K562 (cell line): Measurements from ENCODE around the gene DNAH17. TPM values are rescaled to one million over a fixed set of nuclear protein-coding genes. Genes with fewer than 3 reads are reported as not detected.

ENCODE experiments used
- ATAC-seq: fragments of 200-7000 bp; cut with Tn5 transposase; 3 replicates; pipeline ENCODE4 v1.9.1; 2020; ENCODE audit warnings: moderate library complexity
- BruUV-seq: library from RNA; stranded (reverse); fragments of 400-500 nt; replicated peaks from 2 replicates; lab custom pipeline; 2021; lab: Mats Ljungman, UMichigan
- CTCF ChIA-PET: fragments of 300-600 bp; formaldehyde crosslinking; extraction: SDS; loops from one replicate; lab custom pipeline; 2021; ENCODE audit warnings: low intra/inter-chr PET ratio; lab: Yijun Ruan, JAX
- POLR2A ChIA-PET: fragments of 300-600, 350-650 bp; sonication (Branson Sonifier 250); formaldehyde crosslinking; extraction: SDS; loops from one replicate; lab custom pipeline; 2021; ENCODE audit warnings: antibody characterized with exemption, inconsistent platforms; lab: Yijun Ruan, JAX
- DNase-seq, 4 experiments: peaks; one replicate each; pipeline versions ENCODE4 v3.0.0 to v3.0.0-alpha.2; 2011 to 2018; ENCODE audit warnings: low spot score in 3 of 4, mixed read lengths in 3 of 4; ENCODE audit errors: extremely low read depth in 1 of 4
- FAIRE-seq: peaks from 2 replicates; lab custom pipeline; 2011; peaks lifted over from hg19 to GRCh38; lab: Jason Lieb, UNC
- H2AFZ ChIP-seq: 2 replicates; pipeline ENCODE4 v1.6.0; 2011; ENCODE audit warnings: low read depth, low read length, control low read depth, inconsistent platforms
- H3K27ac ChIP-seq: fragments of 200-600 bp; 3 replicates; pipeline ENCODE4 v1.8.0; 2011; ENCODE audit warnings: low read depth, mild to moderate bottlenecking, control low read depth, inconsistent platforms, low read length, moderate library complexity, mixed read lengths; ENCODE audit errors: extremely low read depth
- H3K27me3 ChIP-seq, 2 experiments: fragments of 300-600 bp in 1 of 2; 2 replicates in 1 of 2; 3 replicates in 1 of 2; pipeline versions ENCODE4 v1.6.0 to v1.8.0; 2011; ENCODE audit warnings: inconsistent platforms in 2 of 2, low read length in 2 of 2, mild to moderate bottlenecking in 1 of 2, mixed read lengths in 1 of 2, moderate library complexity in 1 of 2; ENCODE audit not compliant: control insufficient read depth in 2 of 2, insufficient read depth in 2 of 2
- H3K36me3 ChIP-seq: fragments of 300-600 bp; 3 replicates; pipeline ENCODE4 v1.8.0; 2011; ENCODE audit warnings: mild to moderate bottlenecking, low read length, inconsistent platforms; ENCODE audit not compliant: control insufficient read depth, insufficient read depth
- H3K4me1 ChIP-seq, 2 experiments: fragments of 200-600 bp in 1 of 2; replicated peaks in 1 of 2; 2 replicates in 1 of 2; 3 replicates in 1 of 2; pipeline versions ENCODE4 v1.5.1 to v1.8.0; 2011; ENCODE audit warnings: inconsistent platforms in 2 of 2, low read length in 2 of 2, mild to moderate bottlenecking in 1 of 2, mixed read lengths in 1 of 2, moderate library complexity in 1 of 2; ENCODE audit not compliant: control insufficient read depth in 2 of 2, insufficient read depth in 2 of 2
- H3K4me2 ChIP-seq: 2 replicates; pipeline ENCODE4 v1.6.1; 2011; ENCODE audit warnings: low read length, control low read depth, inconsistent platforms, mixed read lengths; ENCODE audit not compliant: insufficient read depth
- H3K4me3 ChIP-seq: fragments of 200-600 bp; sonication (generic), shearing (Covaris generic); 2 replicates; pipeline ENCODE4 v1.5.1; 2016; ENCODE audit warnings: control low read depth, inconsistent platforms
- H3K79me2 ChIP-seq: fragments of 200-600 bp; 3 replicates; pipeline ENCODE4 v1.8.0; 2011; ENCODE audit warnings: low read length, inconsistent platforms; ENCODE audit not compliant: control insufficient read depth, insufficient read depth
- H3K9ac ChIP-seq, 2 experiments: 2 replicates each; pipeline versions ENCODE4 v1.6.0 to v1.6.1; 2011; ENCODE audit warnings: low read depth in 2 of 2, low read length in 2 of 2, control low read depth in 1 of 2, inconsistent platforms in 1 of 2, mild to moderate bottlenecking in 1 of 2, mixed read lengths in 1 of 2; ENCODE audit not compliant: insufficient read depth in 1 of 2
- H3K9me1 ChIP-seq: one replicate; pipeline ENCODE4 v1.6.0; 2011; ENCODE audit warnings: inconsistent platforms, mild to moderate bottlenecking, low read length, moderate library complexity; ENCODE audit not compliant: control insufficient read depth, insufficient read depth
- H3K9me3 ChIP-seq: replicated peaks from 2 replicates; pipeline ENCODE4 v1.5.1; 2011; ENCODE audit warnings: low read depth, low read length, inconsistent platforms; ENCODE audit not compliant: control insufficient read depth, insufficient read depth
- H4K20me1 ChIP-seq: replicated peaks from 2 replicates; pipeline ENCODE4 v1.6.1; 2011; ENCODE audit warnings: low read length, inconsistent platforms, mixed read lengths; ENCODE audit not compliant: control insufficient read depth, insufficient read depth
- CC2D1A ChIP-seq: fragments of 450-650 bp; IDR thresholded peaks from 2 replicates; pipeline ENCODE4 v1.6.1; 2017; ENCODE audit warnings: mild to moderate bottlenecking
- CXXC5 ChIP-seq: fragments of 250-450 bp; sonication (Bioruptor Pico); IDR thresholded peaks from 2 replicates; pipeline ENCODE4 v1.8.0; 2022; ENCODE audit warnings: inconsistent platforms, mild to moderate bottlenecking, moderate library complexity
- ETS2 ChIP-seq: IDR thresholded peaks from 2 replicates; pipeline ENCODE4 v1.6.1; 2016; ENCODE audit warnings: borderline replicate concordance, missing genetic modification characterization, mild to moderate bottlenecking, moderate library complexity, missing compliant biosample characterization; ENCODE audit not compliant: poor library complexity, severe bottlenecking
- JUND ChIP-seq, 2 experiments: IDR thresholded peaks; 2 replicates in 1 of 2; 3 replicates in 1 of 2; pipeline ENCODE4 v1.6.1; 2011; ENCODE audit warnings: borderline replicate concordance in 2 of 2, low read depth in 2 of 2, low read length in 2 of 2, improper control_type of control experiment in 1 of 2, missing biosample characterization in 1 of 2, missing genetic modification characterization in 1 of 2, missing genetic modification reagents in 1 of 2
- MAX ChIP-seq: sonication (generic); formaldehyde crosslinking; IDR thresholded peaks from 2 replicates; pipeline ENCODE4 v1.9.0; 2022; ENCODE audit warnings: mild to moderate bottlenecking, missing genetic modification reagents
- MTF1 ChIP-seq: fragments of 250-450 bp; sonication (Bioruptor Pico); IDR thresholded peaks from 2 replicates; pipeline ENCODE4 v1.9.0; 2021; ENCODE audit warnings: moderate library complexity, mild to moderate bottlenecking, inconsistent platforms, borderline replicate concordance
- NFATC3 ChIP-seq: fragments of 450-650 bp; IDR thresholded peaks from 2 replicates; pipeline ENCODE4 v1.6.1; 2017; ENCODE audit warnings: mild to moderate bottlenecking
- SLC30A9 ChIP-seq: fragments of 250-450 bp; sonication (Bioruptor Pico); IDR thresholded peaks from 2 replicates; pipeline ENCODE4 v1.8.0; 2022; ENCODE audit warnings: mild to moderate bottlenecking, moderate library complexity
- ZNF395 ChIP-seq: fragments of 200-800 bp; sonication (Bioruptor generic); IDR thresholded peaks from 2 replicates; pipeline ENCODE4 v1.6.1; 2017; ENCODE audit warnings: missing genetic modification characterization, missing compliant biosample characterization
- ZNF436 ChIP-seq: fragments of 250-450, 450-650 bp; sonication (Bioruptor Pico); formaldehyde crosslinking; IDR thresholded peaks from 2 replicates; pipeline ENCODE4 v1.7.0; 2020; ENCODE audit warnings: mild to moderate bottlenecking
- ZNF785 ChIP-seq: fragments of 250-450 bp; sonication (Bioruptor Pico); IDR thresholded peaks from 2 replicates; pipeline ENCODE4 v1.4.0; 2020; ENCODE audit warnings: mild to moderate bottlenecking
- WGBS: fragments of 100-300 bp; shearing (Covaris generic); methylation state at CpG from one replicate; pipeline ENCODE4 v1.1.6; 2016; ENCODE audit warnings: low coverage, mixed read lengths; ENCODE audit not compliant: insufficient coverage; ENCODE audit errors: missing lambda C conversion rate; 5-methylcytosine and 5-hydroxymethylcytosine counted together
- in situ Hi-C: fragments of 300-500 bp; cut with MboI; formaldehyde crosslinking; loops from 4 replicates; pipeline ENCODE4 v1.15.0; 2018; ENCODE audit warnings: inconsistent platforms, mixed read lengths
- intact Hi-C: fragments of 100-400 bp; cut with micrococcal nuclease; formaldehyde crosslinking; loops from 2 replicates; pipeline ENCODE4 v1.14.2; 2022
- polyA plus RNA-seq, 8 experiments: library from polyadenylated mRNA; depleted of rRNA in 4 of 8; stranded (reverse) in 5 of 8; unstranded in 3 of 8; fragments of >200 nt; fragmentation: Nextera tagmentation in 2 of 8; fragmentation: Illumina TruSeq in 1 of 8; extraction: Ambion mirVana in 2 of 8; extraction: Trizol in 1 of 8; gene quantifications; 2 replicates each; pipeline versions ENCODE4 v1.2.1 to v1.2.3, GENCODE V29; 2011 to 2014; ENCODE audit warnings: inconsistent platforms in 1 of 8, missing spikeins in 1 of 8
- total RNA-seq, 7 experiments: library from RNA; depleted of rRNA in 6 of 7; stranded (reverse); fragments of >200 nt in 6 of 7; fragmentation: Illumina TruSeq in 2 of 7; extraction: Trizol in 2 of 7; gene quantifications; 2 replicates each; pipeline versions ENCODE4 v1.2.1 to v1.2.3, GENCODE V29; 2011 to 2021; ENCODE audit warnings: low replicate concordance in 1 of 7
- TF ChIP-seq, protein P1 (sequence below): fragments of 250-450 bp; sonication (Bioruptor Pico); IDR thresholded peaks from 2 replicates; pipeline ENCODE4 v1.9.0; 2021; ENCODE audit warnings: mild to moderate bottlenecking
- TF ChIP-seq, protein P2 (sequence below): fragments of 450-650 bp; formaldehyde crosslinking; IDR thresholded peaks from 2 replicates; pipeline ENCODE4 v1.4.0; 2020; ENCODE audit warnings: mild to moderate bottlenecking, mixed read lengths
- TF ChIP-seq, protein P3 (sequence below), 2 experiments: fragments of 200-800 bp in 1 of 2; sonication (Bioruptor generic) in 1 of 2; sonication (generic) in 1 of 2; formaldehyde crosslinking in 1 of 2; IDR thresholded peaks in 1 of 2; conservative IDR thresholded peaks in 1 of 2; 2 replicates each; pipeline versions ENCODE4 v1.5.0 to v1.6.1; 2016 to 2020; ENCODE audit warnings: missing compliant biosample characterization in 1 of 2, missing genetic modification characterization in 1 of 2, missing genetic modification reagents in 1 of 2

DNAH17 gene
- total and polyA plus RNA-seq, 9 of the 15 experiments (the other 6 are each of a cell fraction or from before 2014, with no cell fraction given), result under 0.01 to 0.06 (median 0.03) TPM; not detected in 5

GRCh38 chr17:78500806-78501205 is 76.4 kb downstream of the DNAH17 start (continued):
- TF ChIP-seq ZNF785 (CRISPR knock-in tag) (no peak), ZNF436 (no peak), MTF1 (no peak)
- TF ChIP-seq, all 486 proteins: peak for 0

DNA sequence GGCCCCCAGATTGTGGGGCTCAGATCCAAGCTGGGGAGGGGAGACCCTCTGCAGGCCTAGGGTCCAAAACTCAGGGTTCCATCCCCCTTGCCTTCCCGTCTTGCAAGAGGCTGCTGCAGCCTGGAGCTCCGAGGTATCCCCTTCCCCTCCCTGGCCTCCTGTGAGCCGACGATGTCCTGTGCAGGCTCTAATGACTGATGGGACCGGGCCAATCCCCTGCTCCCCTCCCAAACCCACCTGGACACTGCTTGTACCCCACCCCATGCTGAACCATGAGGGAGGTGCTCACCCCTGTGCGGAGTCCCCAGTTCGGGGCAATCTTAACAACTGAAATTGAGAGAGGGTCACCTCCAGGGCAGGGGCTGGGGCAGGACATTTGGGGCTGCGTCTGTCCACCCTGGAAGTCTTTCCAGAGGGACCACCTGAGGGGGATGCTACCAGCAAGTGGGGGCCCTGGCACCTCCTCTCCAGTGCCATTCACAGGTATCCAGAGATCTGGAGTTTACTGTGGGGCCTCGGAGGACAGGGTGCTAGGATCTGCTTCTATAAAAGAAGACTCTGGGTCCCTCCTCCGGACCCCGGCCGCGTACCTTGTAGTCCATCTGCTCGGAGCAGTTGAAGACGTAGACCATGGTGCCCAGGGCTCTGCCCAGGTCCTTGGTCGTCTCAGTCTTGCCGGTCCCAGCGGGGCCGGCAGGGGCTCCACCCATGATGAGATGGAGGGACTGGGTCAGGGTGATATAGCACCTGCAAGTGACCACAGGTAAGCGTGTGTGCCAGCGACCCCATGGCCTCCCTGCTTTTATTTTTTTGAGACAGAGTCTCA is 77.3 kb downstream of the DNAH17 start:
- peaks cover 0 to 3% of the 10 kb centered on the region in 2 experiments; a peak in 1 of 5 replicates for H3K4me1 ChIP-seq
- no peaks in the 10 kb centered on the region; the same call in 1 of the 2 replicates for H4K20me1 ChIP-seq
- H3K27me3 ChIP-seq, result peaks cover 45 to 74% of the 10 kb centered on the region in 2 experiments
- POLR2A ChIA-PET, result no interaction called here
- in situ Hi-C loops, result no loop called here
- no peak overlapping the region for H2AFZ ChIP-seq
- 6% methylated on average over 21 of the region's 21 CpGs for WGBS
- H3K4me3 ChIP-seq, result no peak overlapping the region
- no peak overlapping the region for H3K27ac ChIP-seq
- no peaks in the 10 kb centered on the region for H3K9me1 ChIP-seq
- no peaks in the 10 kb centered on the region for H3K36me3 ChIP-seq
- no peaks in the 10 kb centered on the region for H3K9me3 ChIP-seq
- no peak overlapping the region for H3K9ac ChIP-seq
- CTCF ChIA-PET, result no interaction called here
- ATAC-seq, result no peak
- DNase-seq, result no peak
- intact Hi-C loops, result loop anchor here (5.0 kb wide), 1 partner anchor 207 kb away; no protein-coding TSS in a partner anchor
- no TSS peak for BruUV-seq
- H3K79me2 ChIP-seq, result no peaks in the 10 kb centered on the region
- FAIRE-seq, result no peak
- H3K4me2 ChIP-seq, result no peak overlapping the region
- no peak for TF ChIP-seq CXXC5
- TF ChIP-seq ZNF395, result no peak
- no peak for TF ChIP-seq NFATC3
- no peak for TF ChIP-seq SLC30A9 (CRISPR knock-in tag)
- TF ChIP-seq CC2D1A, result no peak
- TF ChIP-seq ETS2 (tag), result no peak
- TF ChIP-seq, protein P1, sequence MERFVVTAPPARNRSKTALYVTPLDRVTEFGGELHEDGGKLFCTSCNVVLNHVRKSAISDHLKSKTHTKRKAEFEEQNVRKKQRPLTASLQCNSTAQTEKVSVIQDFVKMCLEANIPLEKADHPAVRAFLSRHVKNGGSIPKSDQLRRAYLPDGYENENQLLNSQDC, result no peak
- TF ChIP-seq JUND (IDR thresholded peaks at IDR 0.05; ENCODE audit: borderline replicate concordance, low read depth, low read length), result no peak
- no peak for TF ChIP-seq JUND (tag; IDR thresholded peaks at IDR 0.05; ENCODE audit: borderline replicate concordance, low read depth, low read length)
- no peak for TF ChIP-seq MAX (CRISPR knock-in tag)
- TF ChIP-seq, protein P2, sequence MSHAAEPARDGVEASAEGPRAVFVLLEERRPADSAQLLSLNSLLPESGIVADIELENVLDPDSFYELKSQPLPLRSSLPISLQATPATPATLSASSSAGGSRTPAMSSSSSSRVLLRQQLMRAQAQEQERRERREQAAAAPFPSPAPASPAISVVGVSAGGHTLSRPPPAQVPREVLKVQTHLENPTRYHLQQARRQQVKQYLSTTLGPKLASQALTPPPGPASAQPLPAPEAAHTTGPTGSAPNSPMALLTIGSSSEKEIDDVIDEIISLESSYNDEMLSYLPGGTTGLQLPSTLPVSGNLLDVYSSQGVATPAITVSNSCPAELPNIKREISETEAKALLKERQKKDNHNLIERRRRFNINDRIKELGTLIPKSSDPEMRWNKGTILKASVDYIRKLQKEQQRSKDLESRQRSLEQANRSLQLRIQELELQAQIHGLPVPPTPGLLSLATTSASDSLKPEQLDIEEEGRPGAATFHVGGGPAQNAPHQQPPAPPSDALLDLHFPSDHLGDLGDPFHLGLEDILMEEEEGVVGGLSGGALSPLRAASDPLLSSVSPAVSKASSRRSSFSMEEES (CRISPR knock-in tag), result no peak
- TF ChIP-seq, protein P3, sequence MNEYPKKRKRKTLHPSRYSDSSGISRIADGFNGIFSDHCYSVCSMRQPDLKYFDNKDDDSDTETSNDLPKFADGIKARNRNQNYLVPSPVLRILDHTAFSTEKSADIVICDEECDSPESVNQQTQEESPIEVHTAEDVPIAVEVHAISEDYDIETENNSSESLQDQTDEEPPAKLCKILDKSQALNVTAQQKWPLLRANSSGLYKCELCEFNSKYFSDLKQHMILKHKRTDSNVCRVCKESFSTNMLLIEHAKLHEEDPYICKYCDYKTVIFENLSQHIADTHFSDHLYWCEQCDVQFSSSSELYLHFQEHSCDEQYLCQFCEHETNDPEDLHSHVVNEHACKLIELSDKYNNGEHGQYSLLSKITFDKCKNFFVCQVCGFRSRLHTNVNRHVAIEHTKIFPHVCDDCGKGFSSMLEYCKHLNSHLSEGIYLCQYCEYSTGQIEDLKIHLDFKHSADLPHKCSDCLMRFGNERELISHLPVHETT (CRISPR knock-in tag; conservative IDR thresholded peaks at IDR 0.05 in 1 of 2, IDR thresholded peaks at IDR 0.05 in 1 of 2), result no peak
